Activated naive CD8-positive, alpha-beta T cell treated with anti-CD3 and anti-CD28 coated beads, Interleukin-2, amount 50 U/mL, for 16 hours (primary cell): ENCODE measurements around the gene COL27A1.
"Not testable (repeated sequence)": the region's sequence is repeated elsewhere in the genome, so short reads cannot be mapped to it uniquely, and the experiment has no call there.

Experiments used
- DNase-seq: peaks from one replicate; pipeline ENCODE4 v3.0.0-alpha.2; 2020; ENCODE audit warnings: low read depth, low spot score

The COL27A1 gene

GRCh38 chr9:114308361-114308950 lies 153.1 kb downstream of the COL27A1 start:
- DNase-seq: no peak

- no peak for DNase-seq
Measured at GRCh38 chr9:114309096-114309495, 153.8 kb downstream of the COL27A1 start.

- no peak for DNase-seq
Measured at GRCh38 chr9:114310471-114311450, 155.4 kb downstream of the COL27A1 start.

GRCh38 chr9:114311571-114312512 lies 156.5 kb downstream of the COL27A1 start:
- no peak for DNase-seq

- DNase-seq: no peak
Measured at GRCh38 chr9:114312513-114312875, 157.2 kb downstream of the COL27A1 start.

GRCh38 chr9:114313186-114313585 lies 157.8 kb downstream of the COL27A1 start:
- no peak for DNase-seq

- DNase-seq: no peak
Measured at GRCh38 chr9:114314256-114314867, 159.0 kb downstream of the COL27A1 start.

- DNase-seq: no peak
Measured at GRCh38 chr9:114314881-114315722, 159.8 kb downstream of the COL27A1 start.

- no peak for DNase-seq
Measured at GRCh38 chr9:114315723-114316363, 160.5 kb downstream of the COL27A1 start.

- DNase-seq: no peak
Measured at GRCh38 chr9:114316605-114317230, 161.4 kb downstream of the COL27A1 start.

GRCh38 chr9:114317665-114318357 lies 162.5 kb downstream of the COL27A1 start:
- no peak for DNase-seq

- DNase-seq: no peak
Measured at GRCh38 chr9:114318416-114318815, 163.1 kb downstream of the COL27A1 start.

GRCh38 chr9:114319147-114319546 lies 163.8 kb downstream of the COL27A1 start:
- no peak for DNase-seq

- not testable (repeated sequence) for DNase-seq
Measured at GRCh38 chr9:114320710-114321109, 165.4 kb downstream of the COL27A1 start.

- no peak for DNase-seq
Measured at GRCh38 chr9:114321759-114322158, 166.4 kb downstream of the COL27A1 start.

GRCh38 chr9:114322160-114322818 lies 167.0 kb downstream of the COL27A1 start:
- not testable (repeated sequence) for DNase-seq

GRCh38 chr9:114322831-114323531 lies 167.6 kb downstream of the COL27A1 start, which contains the start of gene ORM1:
Gene ORM1, plus strand, starts transcription at chr9:114323098. Its CDS starts 36 bp downstream, at chr9:114323134.
- not testable (repeated sequence) for DNase-seq
